T1000 (cell line): ENCODE data around the gene CCDC142.

ENCODE experiments used
- DNase-seq: peaks from one replicate; lab custom pipeline; 2025; ENCODE audit warnings: mixed read lengths; lab: John Stamatoyannopoulos, UW

CCDC142 gene

GRCh38 chr2:74514368-74515270, 31.8 kb upstream of the CCDC142 start, which contains the start of gene TLX2:
TLX2 (plus strand) TSS chr2:74514450; CDS start chr2:74514807, 357 bp downstream.
- DNase-seq, result no peak

GRCh38 chr2:74513605-74514367, 31.0 kb upstream of the CCDC142 start:
- DNase-seq, result no peak

- no peak for DNase-seq
These were observed 30.2 kb upstream of the CCDC142 start for GRCh38 chr2:74512744-74513604.

- no peak for DNase-seq
These were observed 28.5 kb upstream of the CCDC142 start for GRCh38 chr2:74511104-74511989.

- no peak for DNase-seq
These were observed 27.5 kb upstream of the CCDC142 start for GRCh38 chr2:74510272-74510671.

- peak; percentile 50 for DNase-seq
These were observed 25.2 kb upstream of the CCDC142 start for GRCh38 chr2:74507926-74508520.

GRCh38 chr2:74507145-74507925, 24.5 kb upstream of the CCDC142 start, which contains the start of gene PCGF1:
PCGF1 (minus strand) TSS chr2:74507695; CDS start chr2:74507668, 27 bp downstream.
- DNase-seq, result peak; percentile 96

- DNase-seq, result no peak
These were observed 22.8 kb upstream of the CCDC142 start for GRCh38 chr2:74505448-74506246.

GRCh38 chr2:74504591-74504990, 21.8 kb upstream of the CCDC142 start:
- DNase-seq, result no peak

GRCh38 chr2:74503506-74504475, 21.0 kb upstream of the CCDC142 start:
- DNase-seq, result no peak

GRCh38 chr2:74502720-74503505, 20.1 kb upstream of the CCDC142 start:
- no peak for DNase-seq

GRCh38 chr2:74502147-74502719, 19.4 kb upstream of the CCDC142 start:
- DNase-seq, result no peak

GRCh38 chr2:74501335-74502071, 18.7 kb upstream of the CCDC142 start:
- no peak for DNase-seq

GRCh38 chr2:74500578-74500946, 17.8 kb upstream of the CCDC142 start:
- DNase-seq, result no peak

GRCh38 chr2:74499940-74500577, 17.3 kb upstream of the CCDC142 start:
- DNase-seq, result no peak
